H9 (cell line): ENCODE results near the gene AFF1. TPM values are rescaled to one million over a fixed set of nuclear protein-coding genes. Genes with fewer than 3 reads are reported as not detected.

ENCODE experiments used
- DNase-seq: peaks from one replicate; pipeline ENCODE4 v3.0.0-alpha.2; 2017
- H2AFZ ChIP-seq: one replicate; pipeline ENCODE4 v1.6.1; 2013; ENCODE audit warnings: mild to moderate bottlenecking, low read length, control low read depth, moderate library complexity
- H2AK5ac ChIP-seq: 2 replicates; pipeline ENCODE4 v1.6.1; 2013; ENCODE audit warnings: low read length, control low read depth, mixed read lengths; ENCODE audit not compliant: insufficient read length
- H2BK120ac ChIP-seq: one replicate; pipeline ENCODE4 v1.6.1; 2013; ENCODE audit warnings: low read depth, mild to moderate bottlenecking, low read length, control low read depth, inconsistent platforms; ENCODE audit not compliant: poor library complexity, severe bottlenecking
- H2BK12ac ChIP-seq: 2 replicates; pipeline ENCODE4 v1.6.1; 2013; ENCODE audit warnings: low read length, control low read depth, mixed read lengths, low read depth; ENCODE audit not compliant: insufficient read length
- H2BK15ac ChIP-seq: 2 replicates; pipeline ENCODE4 v1.6.1; 2013; ENCODE audit warnings: low read depth, low read length, control low read depth
- H2BK20ac ChIP-seq: one replicate; pipeline ENCODE4 v1.6.1; 2013; ENCODE audit warnings: low read depth, mild to moderate bottlenecking, low read length, control low read depth, inconsistent platforms; ENCODE audit not compliant: poor library complexity, severe bottlenecking
- H2BK5ac ChIP-seq: 2 replicates; pipeline ENCODE4 v1.6.1; 2013; ENCODE audit warnings: low read length, control low read depth, mixed read lengths; ENCODE audit not compliant: insufficient read length
- H3K14ac ChIP-seq: 2 replicates; pipeline ENCODE4 v1.6.1; 2013; ENCODE audit warnings: low read length, control low read depth; ENCODE audit not compliant: insufficient read depth
- H3K18ac ChIP-seq: 2 replicates; pipeline ENCODE4 v1.6.1; 2013; ENCODE audit warnings: low read depth, mild to moderate bottlenecking, mixed read lengths, low read length, control low read depth; ENCODE audit not compliant: insufficient read length
- H3K23ac ChIP-seq: 2 replicates; pipeline ENCODE4 v1.6.1; 2013; ENCODE audit warnings: low read length, control low read depth, mixed read lengths, low read depth; ENCODE audit not compliant: insufficient read length
- H3K23me2 ChIP-seq: 2 replicates; pipeline ENCODE4 v1.6.1; 2013; ENCODE audit warnings: low read depth, mild to moderate bottlenecking, mixed read lengths, low read length, control low read depth; ENCODE audit not compliant: insufficient read length, poor library complexity, severe bottlenecking
- H3K27ac ChIP-seq: 2 replicates; pipeline ENCODE4 v1.5.1; 2013; ENCODE audit warnings: low read length, control low read depth, mixed read lengths, low read depth; ENCODE audit not compliant: insufficient read length
- H3K27me3 ChIP-seq: 2 replicates; pipeline ENCODE4 v1.6.1; 2013; ENCODE audit warnings: low read length, control low read depth, inconsistent platforms; ENCODE audit not compliant: insufficient read depth
- H3K4ac ChIP-seq: 2 replicates; pipeline ENCODE4 v1.6.1; 2013; ENCODE audit warnings: low read depth, mild to moderate bottlenecking, control low read depth, inconsistent platforms, low read length, moderate library complexity
- H3K4me1 ChIP-seq: 2 replicates; pipeline ENCODE4 v1.6.1; 2013; ENCODE audit warnings: low read length, control low read depth, inconsistent platforms; ENCODE audit not compliant: insufficient read depth
- H3K4me2 ChIP-seq: 2 replicates; pipeline ENCODE4 v1.6.1; 2013; ENCODE audit warnings: low read length, control low read depth, mixed read lengths; ENCODE audit not compliant: insufficient read length, insufficient read depth
- H3K56ac ChIP-seq: 2 replicates; pipeline ENCODE4 v1.6.1; 2013; ENCODE audit warnings: low read depth, mild to moderate bottlenecking, mixed read lengths, low read length, control low read depth; ENCODE audit not compliant: insufficient read length
- H3K79me1 ChIP-seq: 2 replicates; pipeline ENCODE4 v1.6.1; 2013; ENCODE audit warnings: low read depth, mild to moderate bottlenecking, moderate library complexity, low read length, control low read depth, inconsistent platforms; ENCODE audit not compliant: insufficient read depth, poor library complexity, severe bottlenecking
- H3K79me2 ChIP-seq: 2 replicates; pipeline ENCODE4 v1.6.1; 2013; ENCODE audit warnings: low read length, control low read depth, inconsistent platforms; ENCODE audit not compliant: insufficient read depth
- H3K9ac ChIP-seq: 2 replicates; pipeline ENCODE4 v1.6.1; 2013; ENCODE audit warnings: low read length, control low read depth, mixed read lengths; ENCODE audit not compliant: insufficient read length; ENCODE audit errors: extremely low read depth
- H3K9me3 ChIP-seq: one replicate; pipeline ENCODE4 v1.6.1; 2013; ENCODE audit warnings: low read depth, low read length, inconsistent platforms; ENCODE audit not compliant: control insufficient read depth
- H3T11ph ChIP-seq: one replicate; pipeline ENCODE4 v1.6.1; 2013; ENCODE audit warnings: mild to moderate bottlenecking, low read length, control low read depth, inconsistent platforms
- H4K20me1 ChIP-seq: one replicate; pipeline ENCODE4 v1.6.1; 2013; ENCODE audit not compliant: control insufficient read depth, insufficient read length, insufficient read depth
- H4K5ac ChIP-seq: 2 replicates; pipeline ENCODE4 v1.6.1; 2013; ENCODE audit warnings: low read depth, mild to moderate bottlenecking, mixed read lengths, low read length, control low read depth; ENCODE audit not compliant: insufficient read length
- H4K8ac ChIP-seq: replicated peaks from 2 replicates; pipeline ENCODE4 v1.6.1; 2013; ENCODE audit warnings: low read length, control low read depth, mixed read lengths, low read depth; ENCODE audit not compliant: insufficient read length
- H4K91ac ChIP-seq: 2 replicates; pipeline ENCODE4 v1.6.1; 2013; ENCODE audit warnings: low read depth, mild to moderate bottlenecking, moderate library complexity, mixed read lengths, low read length, control low read depth; ENCODE audit not compliant: insufficient read length
- H3K27ac Mint-ChIP-seq, 3 experiments: 2 replicates in 2 of 3; 3 replicates in 1 of 3; pipeline ENCODE4 v1.8.0; 2020 to 2021; ENCODE audit warnings: mixed read lengths in 3 of 3, mild to moderate bottlenecking in 1 of 3, moderate library complexity in 1 of 3
- H3K27me3 Mint-ChIP-seq: 2 replicates; pipeline ENCODE4 v1.8.0; 2021; ENCODE audit warnings: low read depth, mild to moderate bottlenecking, moderate library complexity, mixed read lengths
- H3K36me3 Mint-ChIP-seq, 3 experiments: 2 replicates in 2 of 3; 3 replicates in 1 of 3; pipeline ENCODE4 v1.8.0; 2020 to 2021; ENCODE audit warnings: low read depth in 3 of 3, mixed read lengths in 3 of 3; ENCODE audit not compliant: insufficient read depth in 1 of 3
- H3K4me1 Mint-ChIP-seq, 2 experiments: 2 replicates each; pipeline ENCODE4 v1.8.0; 2020; ENCODE audit warnings: mixed read lengths in 2 of 2
- H3K4me3 Mint-ChIP-seq, 2 experiments: 2 replicates in 1 of 2; 3 replicates in 1 of 2; pipeline ENCODE4 v1.8.0; 2020 to 2021; ENCODE audit warnings: mild to moderate bottlenecking in 2 of 2, mixed read lengths in 2 of 2, moderate library complexity in 1 of 2
- H3K9me3 Mint-ChIP-seq, 2 experiments: 2 replicates in 1 of 2; 3 replicates in 1 of 2; pipeline ENCODE4 v1.8.0; 2020; ENCODE audit warnings: mild to moderate bottlenecking in 2 of 2, mixed read lengths in 2 of 2, moderate library complexity in 1 of 2
- CTCF ChIP-seq: fragments of 200-600 bp; sonication (generic); conservative IDR thresholded peaks from 3 replicates; pipeline ENCODE4 v1.8.0; 2021; ENCODE audit warnings: antibody characterized with exemption, mild to moderate bottlenecking
- WGBS: extraction: QIAGEN DNeasy Blood & Tissue Kit; methylation state at CpG from one replicate; pipeline ENCODE4 v1.1.7; 2013; ENCODE audit warnings: missing lambda C conversion rate, low lambda C conversion rate, mixed read lengths; ENCODE audit not compliant: insufficient read length; ENCODE audit errors: extremely low coverage; 5-methylcytosine and 5-hydroxymethylcytosine counted together
- total RNA-seq: library from RNA; stranded (reverse); gene quantifications from 2 replicates; pipeline ENCODE4 v1.2.1, GENCODE V29; 2021

Gene AFF1
- total RNA-seq, 1 experiment from 2014 or later = 74.5 TPM

- no CpG with 5 or more reads among the region's 1 CpG for WGBS
These were observed 13.5 kb downstream of the AFF1 start for GRCh38 chr4:86948276-86948675.

More at GRCh38 chr4:86948276-86948675, 13.5 kb downstream of the AFF1 start:
- H3K23ac ChIP-seq = no peak overlapping the region
- H3K9me3 ChIP-seq = no peaks in the 10 kb centered on the region
- no peak overlapping the region for H4K91ac ChIP-seq
- no peak for TF ChIP-seq CTCF
- no peak overlapping the region for H3K18ac ChIP-seq
- H3K79me1 ChIP-seq = no peaks in the 10 kb centered on the region
- H2BK15ac ChIP-seq = no peak overlapping the region
- no peaks in the 10 kb centered on the region for H3K27me3 ChIP-seq
- no peak overlapping the region for H2AK5ac ChIP-seq
- H3K4me2 ChIP-seq = peak overlapping the region; percentile 52
- no peaks in the 10 kb centered on the region for H3K9me3 Mint-ChIP-seq
- no peak overlapping the region for H2BK120ac ChIP-seq
- no peak for DNase-seq
- no peak overlapping the region for H4K8ac ChIP-seq
- no peak overlapping the region for H3T11ph ChIP-seq
- H4K20me1 ChIP-seq = no peaks in the 10 kb centered on the region
- H2BK12ac ChIP-seq = no peak overlapping the region
- H3K9ac ChIP-seq = no peak overlapping the region
- H2AFZ ChIP-seq = no peak overlapping the region
- peaks cover 67 to 76% of the 10 kb centered on the region in 2 experiments for H3K4me1 Mint-ChIP-seq
- H3K4ac ChIP-seq = no peak overlapping the region
- H2BK20ac ChIP-seq = no peak overlapping the region
- H3K79me2 ChIP-seq = peaks cover 14% of the 10 kb centered on the region; the same call in 1 of the 2 replicates
- no peak overlapping the region for H2BK5ac ChIP-seq
- peak overlapping the region; percentile 67 for H3K27ac ChIP-seq
- peaks cover 8 to 12% (median 11%) of the 10 kb centered on the region in 3 experiments; a peak in 6 of 7 replicates for H3K36me3 Mint-ChIP-seq
- no peak overlapping the region for H4K5ac ChIP-seq
- no peak overlapping the region for H3K14ac ChIP-seq
- peak overlapping the region; percentile 90 to 98 (median 93); a peak in 5 of 7 replicates for H3K27ac Mint-ChIP-seq
- H3K4me1 ChIP-seq = peaks cover 18% of the 10 kb centered on the region; the same call in 1 of the 2 replicates
- peak overlapping the region; percentile 8 to 34; a peak in 2 of 5 replicates for H3K4me3 Mint-ChIP-seq
- H3K23me2 ChIP-seq = no peaks in the 10 kb centered on the region
- H3K27me3 Mint-ChIP-seq = no peaks in the 10 kb centered on the region
- H3K56ac ChIP-seq = no peak overlapping the region
